Fibroblast of villous mesenchyme (primary cell): ENCODE data around the gene EML2. TPM values are rescaled to one million over a fixed set of nuclear protein-coding genes. Genes with fewer than 3 reads are reported as not detected.

Experiments
- DNase-seq: peaks from one replicate; pipeline ENCODE4 v3.0.0-alpha.2; 2010; ENCODE audit warnings: low read depth
- H3K4me3 ChIP-seq: 2 replicates; pipeline ENCODE4 v1.5.1; 2011; ENCODE audit warnings: low read depth, mild to moderate bottlenecking, low read length
- total RNA-seq: library from RNA; depleted of rRNA; stranded (reverse); fragments of >200 nt; gene quantifications from 2 replicates; pipeline ENCODE4 v1.2.3, GENCODE V29; 2012
- TF ChIP-seq, protein P1 (sequence below): IDR thresholded peaks from 2 replicates; pipeline ENCODE4 v1.5.1; 2012; ENCODE audit warnings: low read depth, mild to moderate bottlenecking, low read length; ENCODE audit not compliant: insufficient read depth

The EML2 gene
- total RNA-seq, 1 donor, result 31.5 TPM

DNA sequence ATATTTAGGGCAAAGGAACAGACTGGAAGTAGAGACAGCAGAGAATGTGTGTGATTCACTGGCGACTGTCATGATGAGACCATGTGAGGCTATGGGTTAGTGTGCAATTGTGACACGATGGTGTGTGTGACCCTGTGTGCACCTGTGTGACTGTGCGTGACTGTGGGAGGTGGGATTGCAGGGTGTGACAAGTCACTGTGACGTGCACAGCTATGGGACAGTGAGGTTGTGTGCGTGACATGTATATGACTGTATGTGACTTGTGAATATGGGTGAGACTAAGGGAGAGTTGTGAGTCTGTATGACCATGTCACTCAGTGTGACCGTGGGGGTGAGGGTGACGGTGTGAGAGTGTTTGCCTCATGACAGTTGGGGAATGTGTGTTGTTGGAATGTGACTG lies 25.4 kb upstream of the EML2 start:
- TF ChIP-seq, protein P1, sequence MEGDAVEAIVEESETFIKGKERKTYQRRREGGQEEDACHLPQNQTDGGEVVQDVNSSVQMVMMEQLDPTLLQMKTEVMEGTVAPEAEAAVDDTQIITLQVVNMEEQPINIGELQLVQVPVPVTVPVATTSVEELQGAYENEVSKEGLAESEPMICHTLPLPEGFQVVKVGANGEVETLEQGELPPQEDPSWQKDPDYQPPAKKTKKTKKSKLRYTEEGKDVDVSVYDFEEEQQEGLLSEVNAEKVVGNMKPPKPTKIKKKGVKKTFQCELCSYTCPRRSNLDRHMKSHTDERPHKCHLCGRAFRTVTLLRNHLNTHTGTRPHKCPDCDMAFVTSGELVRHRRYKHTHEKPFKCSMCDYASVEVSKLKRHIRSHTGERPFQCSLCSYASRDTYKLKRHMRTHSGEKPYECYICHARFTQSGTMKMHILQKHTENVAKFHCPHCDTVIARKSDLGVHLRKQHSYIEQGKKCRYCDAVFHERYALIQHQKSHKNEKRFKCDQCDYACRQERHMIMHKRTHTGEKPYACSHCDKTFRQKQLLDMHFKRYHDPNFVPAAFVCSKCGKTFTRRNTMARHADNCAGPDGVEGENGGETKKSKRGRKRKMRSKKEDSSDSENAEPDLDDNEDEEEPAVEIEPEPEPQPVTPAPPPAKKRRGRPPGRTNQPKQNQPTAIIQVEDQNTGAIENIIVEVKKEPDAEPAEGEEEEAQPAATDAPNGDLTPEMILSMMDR, result no peak

DNA sequence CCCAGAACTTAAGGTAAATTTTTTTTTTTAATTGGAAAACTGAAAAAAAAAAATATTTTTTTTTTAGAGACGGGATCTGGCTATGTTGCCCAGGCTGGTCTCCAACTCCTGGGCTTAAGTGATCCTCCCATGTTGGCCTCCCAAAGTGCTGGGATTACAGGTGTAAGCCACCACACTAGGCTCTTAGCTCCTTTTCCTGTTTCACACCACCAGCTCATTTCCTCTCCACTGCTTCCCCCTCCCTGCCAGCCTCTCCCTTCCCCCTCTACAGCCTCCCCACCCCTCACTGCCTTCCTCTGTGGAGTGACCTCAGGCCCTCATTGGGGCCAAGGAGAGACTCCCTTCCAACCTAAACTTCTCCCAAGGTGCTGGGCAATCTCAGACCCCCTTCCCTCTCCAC lies 24.6 kb upstream of the EML2 start:
- no peak overlapping the region for H3K4me3 ChIP-seq
- TF ChIP-seq, protein P1, result no peak
- DNase-seq, result no peak

More for the DNA sequence above, 25.4 kb upstream of the EML2 start:
- no peak for DNase-seq
- H3K4me3 ChIP-seq, result no peak overlapping the region

DNA sequence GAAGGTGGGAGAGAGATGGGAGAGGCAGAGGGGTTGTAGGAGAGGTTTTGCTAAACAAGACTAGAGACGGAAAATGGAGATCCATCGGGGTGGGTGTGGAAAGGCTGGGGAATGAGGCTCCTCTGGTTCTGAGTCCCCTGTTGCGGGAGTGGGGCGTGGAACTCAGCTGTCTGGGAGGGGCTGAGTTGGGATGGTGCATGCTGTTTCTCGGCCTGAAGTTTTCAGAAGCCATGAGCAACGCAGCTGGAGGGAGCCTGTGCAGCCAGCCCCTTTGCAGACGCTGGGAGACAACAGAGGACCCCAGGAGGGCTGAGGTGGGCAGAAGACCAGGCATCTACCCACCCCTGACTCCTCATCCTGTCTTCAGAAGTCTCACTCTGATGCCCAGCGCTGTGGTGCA lies 21.4 kb upstream of the EML2 start:
- DNase-seq, result no peak
- TF ChIP-seq, protein P1, result no peak
- no peak overlapping the region for H3K4me3 ChIP-seq

DNA sequence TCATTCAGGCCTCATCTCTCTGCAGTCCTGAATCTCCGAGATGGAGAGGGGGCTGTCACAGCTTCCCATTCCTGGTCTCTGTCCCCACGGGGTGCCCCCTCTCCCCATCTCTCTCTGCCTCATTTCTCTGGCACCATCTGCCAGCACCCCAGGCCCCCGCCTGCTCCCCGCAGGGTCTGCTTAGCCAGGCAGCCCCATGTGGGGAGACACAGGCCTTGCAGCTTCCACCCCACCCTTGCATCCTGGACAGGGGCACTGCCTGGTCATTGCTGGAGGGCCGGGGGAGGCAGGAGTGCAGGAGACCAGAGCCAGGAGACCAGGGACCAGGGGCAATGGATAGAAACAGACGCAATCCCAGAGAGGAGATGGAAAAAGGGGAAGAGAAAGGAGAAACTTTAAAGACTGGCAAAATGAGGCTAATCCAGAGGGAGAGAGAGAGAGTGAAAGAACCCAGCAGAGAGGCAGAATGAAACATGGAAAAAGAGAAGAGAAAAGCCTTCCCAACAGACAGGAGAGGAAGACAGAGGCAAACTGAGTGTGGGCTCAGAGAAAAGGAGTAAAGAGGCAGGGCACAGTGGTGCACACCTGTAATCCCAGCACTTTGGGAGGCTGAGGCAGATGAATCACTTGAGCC lies 20.0 kb upstream of the EML2 start:
- TF ChIP-seq, protein P1, result no peak
- no peak for DNase-seq

DNA sequence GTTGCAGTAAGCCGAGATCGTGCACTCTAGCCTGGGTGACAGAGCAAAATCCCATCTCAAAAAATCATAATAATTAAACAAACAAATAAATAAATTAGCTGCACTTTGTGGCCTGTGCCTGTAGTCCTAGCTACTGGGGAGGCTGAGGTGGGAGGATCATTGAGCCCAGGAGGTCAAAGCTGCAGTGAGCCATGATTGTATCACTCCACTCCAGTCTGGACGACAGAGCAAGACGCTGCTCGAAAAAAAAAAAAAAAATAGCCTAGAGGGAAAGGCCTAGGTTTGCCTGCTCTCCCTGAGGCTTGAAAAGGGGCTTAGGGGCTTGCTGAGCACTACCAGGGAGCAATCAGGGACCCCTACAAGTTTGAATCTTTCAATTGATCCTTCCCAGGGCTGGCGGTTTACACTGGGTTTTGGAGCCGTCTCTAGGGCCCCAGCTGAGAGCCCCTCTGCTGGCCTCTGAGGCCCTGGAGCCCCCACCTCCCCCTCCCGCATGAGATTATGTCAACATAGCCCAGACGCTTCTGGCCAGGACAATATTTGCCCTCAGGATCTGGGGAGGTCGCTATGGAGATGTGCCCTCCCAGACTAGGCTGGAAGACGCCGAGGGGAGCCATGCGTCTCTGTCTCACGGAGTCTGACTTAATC lies 18.4 kb upstream of the EML2 start:
- TF ChIP-seq, protein P1, result no peak
- DNase-seq, result no peak
- no peak overlapping the region for H3K4me3 ChIP-seq

More for the DNA sequence above, 20.0 kb upstream of the EML2 start:
- H3K4me3 ChIP-seq, result no peak overlapping the region

DNA sequence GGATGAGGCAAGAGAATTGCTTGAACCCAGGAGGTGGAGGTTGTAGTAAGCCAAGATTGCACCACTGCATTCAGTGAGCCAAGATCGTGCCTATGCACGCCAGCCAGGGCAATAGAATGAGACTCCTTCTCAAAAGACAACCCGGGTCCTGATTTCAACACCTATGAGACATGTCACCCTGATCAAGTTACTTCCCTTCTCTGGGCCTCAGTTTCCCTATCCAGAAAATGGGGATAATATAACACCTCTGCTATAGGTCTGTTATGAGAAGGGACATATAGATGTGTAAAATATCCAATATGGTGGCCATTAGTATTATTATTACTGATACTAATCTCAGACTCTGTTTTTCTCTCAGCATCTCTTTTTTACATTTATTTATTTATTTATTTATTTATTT lies 15.9 kb upstream of the EML2 start:
- no peak overlapping the region for H3K4me3 ChIP-seq
- DNase-seq, result no peak
- TF ChIP-seq, protein P1, result no peak
